Panc1 (cell line): ENCODE data around the gene BRAP. TPM values are rescaled to one million over a fixed set of nuclear protein-coding genes. Genes with fewer than 3 reads are reported as not detected.

Source experiments
- ATAC-seq: fragments of 200-7000 bp; cut with Tn5 transposase; 2 replicates; pipeline ENCODE4 v1.9.1; 2020; ENCODE audit warnings: mild to moderate bottlenecking, moderate library complexity
- BruUV-seq: library from RNA; stranded (reverse); fragments of 400-500 nt; replicated peaks from 2 replicates; lab custom pipeline; 2021; lab: Mats Ljungman, UMichigan
- CTCF ChIA-PET: fragments of 300-600 bp; sonication (Branson Sonifier 250); formaldehyde crosslinking; loops from one replicate; lab custom pipeline; 2022; ENCODE audit warnings: antibody characterized with exemption; lab: Charles Lee
- POLR2A ChIA-PET: fragments of 300-600 bp; sonication (Branson Sonifier 250); formaldehyde crosslinking; loops from one replicate; lab custom pipeline; 2022; ENCODE audit warnings: antibody characterized with exemption; lab: Charles Lee
- DNase-seq: peaks from one replicate; pipeline ENCODE4 v3.0.0-alpha.2; 2010; ENCODE audit warnings: low read depth, low spot score
- H3K27ac ChIP-seq: 2 replicates; pipeline ENCODE4 v1.5.1; 2011; ENCODE audit warnings: mild to moderate bottlenecking, low read length, inconsistent platforms
- H3K27me3 ChIP-seq: fragments of 200-500 bp; sonication (Bioruptor generic); 2 replicates; pipeline ENCODE4 v1.6.0; 2014; ENCODE audit warnings: low read length, inconsistent platforms; ENCODE audit not compliant: control insufficient read depth, insufficient read depth
- H3K36me3 ChIP-seq: fragments of 200-500 bp; sonication (Bioruptor generic); 2 replicates; pipeline ENCODE4 v1.5.1; 2014; ENCODE audit warnings: inconsistent platforms, mild to moderate bottlenecking, low read length, moderate library complexity; ENCODE audit not compliant: control insufficient read depth, insufficient read depth
- H3K4me1 ChIP-seq: 2 replicates; pipeline ENCODE4 v1.5.1; 2011; ENCODE audit warnings: inconsistent platforms, mild to moderate bottlenecking, low read length, moderate library complexity; ENCODE audit not compliant: control insufficient read depth, insufficient read depth
- H3K4me3 ChIP-seq, 2 experiments: 2 replicates each; pipeline ENCODE4 v1.5.1; 2011 to 2012; ENCODE audit warnings: low read depth in 2 of 2, low read length in 2 of 2, mild to moderate bottlenecking in 2 of 2, inconsistent platforms in 1 of 2, moderate library complexity in 1 of 2
- H3K9me3 ChIP-seq: fragments of 200-500 bp; sonication (Bioruptor generic); 2 replicates; pipeline ENCODE4 v1.5.1; 2014; ENCODE audit warnings: low read depth, mild to moderate bottlenecking, inconsistent platforms, low read length, moderate library complexity; ENCODE audit not compliant: control insufficient read depth, insufficient read depth
- POLR2AphosphoS5 ChIP-seq: IDR thresholded peaks from 2 replicates; pipeline ENCODE4 v1.6.1; 2012; ENCODE audit warnings: mild to moderate bottlenecking, low read depth, low read length, moderate library complexity
- SIN3A ChIP-seq: IDR thresholded peaks from 2 replicates; pipeline ENCODE4 v1.6.1; 2012; ENCODE audit warnings: low read depth, mild to moderate bottlenecking, low read length, moderate library complexity, borderline replicate concordance; ENCODE audit not compliant: insufficient read depth
- TCF7L2 ChIP-seq: IDR thresholded peaks from 2 replicates; pipeline ENCODE4 v1.6.1; 2011; ENCODE audit warnings: mild to moderate bottlenecking, low read depth, low read length, inconsistent platforms
- in situ Hi-C: cut with HindIII; loops from 2 replicates; pipeline ENCODE4 v1.10.0; 2016; ENCODE audit warnings: low sequenced_read_pairs, low pct_unique_long_range_greater_than_20kb
- intact Hi-C: fragments of 100-400 bp; cut with micrococcal nuclease; formaldehyde crosslinking; loops from one replicate; pipeline ENCODE4 v1.10.0; 2022; ENCODE audit not compliant: unreplicated experiment
- total RNA-seq: library from RNA; stranded (reverse); gene quantifications from one replicate; pipeline ENCODE4 v1.2.1, GENCODE V29; 2021; ENCODE audit not compliant: unreplicated experiment
- TF ChIP-seq, protein P1 (sequence below), 2 experiments: IDR thresholded peaks; 2 replicates each; pipeline ENCODE4 v1.6.1; 2011 to 2012; ENCODE audit warnings: low read depth in 2 of 2, control low read depth in 1 of 2, low read length in 1 of 2, mild to moderate bottlenecking in 1 of 2, moderate library complexity in 1 of 2; ENCODE audit not compliant: insufficient read depth in 1 of 2
- TF ChIP-seq, protein P2 (sequence below): fragments of 450-650 bp; IDR thresholded peaks from 2 replicates; pipeline ENCODE4 v1.5.1; 2017; ENCODE audit warnings: mild to moderate bottlenecking

BRAP gene
- total RNA-seq, 1 experiment from 2014 or later: 19.6 TPM

DNA sequence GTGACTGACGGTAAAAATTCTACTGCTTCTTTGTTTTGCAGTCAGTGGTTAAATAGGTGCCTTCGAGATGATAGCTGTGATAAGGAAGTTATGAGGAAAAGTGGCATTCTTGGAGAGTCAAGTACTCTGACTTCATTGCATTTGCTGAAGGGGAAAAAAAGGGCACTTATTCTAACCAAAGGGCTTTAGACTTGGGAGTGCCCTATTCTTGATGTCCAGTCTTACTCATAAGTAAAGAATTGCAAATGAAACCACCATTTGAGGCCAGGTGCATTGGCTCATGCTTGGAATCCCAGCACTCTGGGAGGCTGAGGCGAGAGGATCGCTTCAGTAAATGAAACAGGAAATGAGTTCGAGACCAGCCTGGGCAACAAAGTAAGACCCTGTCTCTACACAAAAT lies 40.3 kb downstream of the BRAP start:
- Histone ChIP-seq H3K36me3 (peaks cover 11% of the 10 kb centered on the region), H3K9me3 (no peaks in the 10 kb centered on the region), H3K4me3 (no peak overlapping the region), H3K27ac (no peak overlapping the region), H3K4me1 (peaks cover 4% of the 10 kb centered on the region; the same call in 1 of the 2 replicates), H3K27me3 (no peaks in the 10 kb centered on the region)
- in situ Hi-C loops (no loop called here), intact Hi-C loops (no loop called here)
- ChIA-PET CTCF (no interaction called here), POLR2A (no interaction called here)
- ATAC-seq: peak; percentile 51; the same call in 1 of the 2 replicates
- no peak for DNase-seq
- BruUV-seq: no TSS peak
- TF ChIP-seq, protein P1, sequence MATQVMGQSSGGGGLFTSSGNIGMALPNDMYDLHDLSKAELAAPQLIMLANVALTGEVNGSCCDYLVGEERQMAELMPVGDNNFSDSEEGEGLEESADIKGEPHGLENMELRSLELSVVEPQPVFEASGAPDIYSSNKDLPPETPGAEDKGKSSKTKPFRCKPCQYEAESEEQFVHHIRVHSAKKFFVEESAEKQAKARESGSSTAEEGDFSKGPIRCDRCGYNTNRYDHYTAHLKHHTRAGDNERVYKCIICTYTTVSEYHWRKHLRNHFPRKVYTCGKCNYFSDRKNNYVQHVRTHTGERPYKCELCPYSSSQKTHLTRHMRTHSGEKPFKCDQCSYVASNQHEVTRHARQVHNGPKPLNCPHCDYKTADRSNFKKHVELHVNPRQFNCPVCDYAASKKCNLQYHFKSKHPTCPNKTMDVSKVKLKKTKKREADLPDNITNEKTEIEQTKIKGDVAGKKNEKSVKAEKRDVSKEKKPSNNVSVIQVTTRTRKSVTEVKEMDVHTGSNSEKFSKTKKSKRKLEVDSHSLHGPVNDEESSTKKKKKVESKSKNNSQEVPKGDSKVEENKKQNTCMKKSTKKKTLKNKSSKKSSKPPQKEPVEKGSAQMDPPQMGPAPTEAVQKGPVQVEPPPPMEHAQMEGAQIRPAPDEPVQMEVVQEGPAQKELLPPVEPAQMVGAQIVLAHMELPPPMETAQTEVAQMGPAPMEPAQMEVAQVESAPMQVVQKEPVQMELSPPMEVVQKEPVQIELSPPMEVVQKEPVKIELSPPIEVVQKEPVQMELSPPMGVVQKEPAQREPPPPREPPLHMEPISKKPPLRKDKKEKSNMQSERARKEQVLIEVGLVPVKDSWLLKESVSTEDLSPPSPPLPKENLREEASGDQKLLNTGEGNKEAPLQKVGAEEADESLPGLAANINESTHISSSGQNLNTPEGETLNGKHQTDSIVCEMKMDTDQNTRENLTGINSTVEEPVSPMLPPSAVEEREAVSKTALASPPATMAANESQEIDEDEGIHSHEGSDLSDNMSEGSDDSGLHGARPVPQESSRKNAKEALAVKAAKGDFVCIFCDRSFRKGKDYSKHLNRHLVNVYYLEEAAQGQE (IDR thresholded peaks at IDR 0.05; ENCODE audit: insufficient read depth in 1 of 2, low read depth in 2 of 2, low read length in 1 of 2): no peak
- TF ChIP-seq, protein P2, sequence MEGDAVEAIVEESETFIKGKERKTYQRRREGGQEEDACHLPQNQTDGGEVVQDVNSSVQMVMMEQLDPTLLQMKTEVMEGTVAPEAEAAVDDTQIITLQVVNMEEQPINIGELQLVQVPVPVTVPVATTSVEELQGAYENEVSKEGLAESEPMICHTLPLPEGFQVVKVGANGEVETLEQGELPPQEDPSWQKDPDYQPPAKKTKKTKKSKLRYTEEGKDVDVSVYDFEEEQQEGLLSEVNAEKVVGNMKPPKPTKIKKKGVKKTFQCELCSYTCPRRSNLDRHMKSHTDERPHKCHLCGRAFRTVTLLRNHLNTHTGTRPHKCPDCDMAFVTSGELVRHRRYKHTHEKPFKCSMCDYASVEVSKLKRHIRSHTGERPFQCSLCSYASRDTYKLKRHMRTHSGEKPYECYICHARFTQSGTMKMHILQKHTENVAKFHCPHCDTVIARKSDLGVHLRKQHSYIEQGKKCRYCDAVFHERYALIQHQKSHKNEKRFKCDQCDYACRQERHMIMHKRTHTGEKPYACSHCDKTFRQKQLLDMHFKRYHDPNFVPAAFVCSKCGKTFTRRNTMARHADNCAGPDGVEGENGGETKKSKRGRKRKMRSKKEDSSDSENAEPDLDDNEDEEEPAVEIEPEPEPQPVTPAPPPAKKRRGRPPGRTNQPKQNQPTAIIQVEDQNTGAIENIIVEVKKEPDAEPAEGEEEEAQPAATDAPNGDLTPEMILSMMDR: no peak
- TF ChIP-seq POLR2AphosphoS5: no peak
- TF ChIP-seq TCF7L2: no peak
- no peak for TF ChIP-seq SIN3A

DNA sequence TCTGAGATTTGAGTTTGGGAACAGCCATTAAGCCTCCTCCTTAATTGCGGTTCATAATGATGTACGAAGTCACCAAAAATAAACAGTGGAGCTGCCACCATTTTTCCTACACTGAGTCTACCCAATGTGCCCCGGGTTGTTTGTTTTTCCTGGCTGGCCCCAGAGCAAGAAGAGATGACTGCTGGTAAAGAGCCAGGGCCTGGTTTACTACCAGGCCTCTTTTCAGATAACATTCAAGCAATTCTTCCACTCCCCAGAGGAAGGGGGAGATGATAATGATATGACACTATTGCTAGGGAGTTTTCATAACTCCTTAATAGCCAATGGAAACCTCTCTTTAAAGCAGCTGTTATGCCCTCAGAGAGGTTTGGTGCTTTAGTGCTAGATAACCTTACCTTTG lies 42.3 kb downstream of the BRAP start:
- BruUV-seq: no TSS peak

More for the DNA sequence above, 42.3 kb downstream of the BRAP start:
- in situ Hi-C loops (no loop called here), intact Hi-C loops (no loop called here)
- no peak for DNase-seq
- Histone ChIP-seq H3K36me3 (peaks cover 6% of the 10 kb centered on the region), H3K4me3 (no peak overlapping the region), H3K27me3 (no peaks in the 10 kb centered on the region), H3K27ac (no peak overlapping the region), H3K9me3 (no peaks in the 10 kb centered on the region), H3K4me1 (peaks cover 4% of the 10 kb centered on the region; the same call in 1 of the 2 replicates)
- CTCF ChIA-PET: no interaction called here
- ATAC-seq: peak; percentile 41; the same call in 1 of the 2 replicates
- TF ChIP-seq POLR2AphosphoS5 (no peak), SIN3A (no peak), TCF7L2 (no peak)
- TF ChIP-seq, protein P2: no peak
- TF ChIP-seq, protein P1 (IDR thresholded peaks at IDR 0.05; ENCODE audit: insufficient read depth in 1 of 2, low read depth in 2 of 2, low read length in 1 of 2): no peak
- POLR2A ChIA-PET: no interaction called here
